HG03045 (cell line): ENCODE results near the gene KAT6B.
A peak's percentile ranks its signal among the peaks of the same experiment; 100 is the strongest.
"Not testable (repeated sequence)": the region's sequence is repeated elsewhere in the genome, so short reads cannot be mapped to it uniquely, and the experiment has no call there.

ENCODE experiments used
- ATAC-seq: cut with Tn5 transposase; IDR thresholded peaks from one replicate; pipeline ENCODE4 v1.9.1; 2021; ENCODE audit warnings: mild to moderate bottlenecking, moderate library complexity; ENCODE audit not compliant: unreplicated experiment

Gene KAT6B

DNA sequence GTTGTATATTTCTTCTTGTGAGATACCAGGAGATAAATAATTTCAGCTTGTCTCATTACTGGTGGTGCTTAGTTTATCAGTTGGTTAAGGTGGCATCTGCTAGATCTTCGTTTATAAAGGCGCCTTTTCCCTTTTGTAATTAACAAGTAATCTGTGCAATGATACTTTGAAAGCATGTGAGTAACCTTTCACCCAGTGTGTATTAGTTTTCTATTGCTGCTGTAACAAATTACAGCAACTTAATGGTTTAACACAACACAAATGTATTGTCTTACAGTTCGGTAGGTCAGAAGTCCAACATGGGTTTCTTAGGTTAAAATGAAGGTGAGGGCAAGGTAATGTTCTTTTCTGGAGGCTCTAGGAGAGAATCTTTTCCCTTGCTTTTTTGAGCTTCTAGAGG lies 30.5 kb downstream of the KAT6B start:
- ATAC-seq, result no peak

DNA sequence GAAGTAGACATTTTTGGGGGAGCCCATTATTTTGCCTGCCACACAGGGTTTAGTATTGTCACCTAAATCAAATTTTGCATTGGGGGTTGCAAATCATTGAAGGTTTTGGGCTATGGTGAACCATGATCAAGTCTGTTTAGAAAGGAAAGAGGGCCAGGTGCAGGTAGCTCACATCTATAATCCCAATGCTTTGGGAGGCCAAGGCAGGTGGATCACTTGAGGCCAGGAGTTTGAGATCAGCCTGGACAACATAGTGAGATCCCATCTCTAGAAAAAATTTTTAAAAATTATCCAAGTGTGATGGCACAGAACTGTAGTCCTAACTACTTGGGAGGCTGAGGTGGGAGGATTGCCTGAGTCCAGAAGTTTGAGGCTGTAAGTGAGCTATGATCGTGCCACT lies 31.2 kb downstream of the KAT6B start:
- no peak for ATAC-seq

DNA sequence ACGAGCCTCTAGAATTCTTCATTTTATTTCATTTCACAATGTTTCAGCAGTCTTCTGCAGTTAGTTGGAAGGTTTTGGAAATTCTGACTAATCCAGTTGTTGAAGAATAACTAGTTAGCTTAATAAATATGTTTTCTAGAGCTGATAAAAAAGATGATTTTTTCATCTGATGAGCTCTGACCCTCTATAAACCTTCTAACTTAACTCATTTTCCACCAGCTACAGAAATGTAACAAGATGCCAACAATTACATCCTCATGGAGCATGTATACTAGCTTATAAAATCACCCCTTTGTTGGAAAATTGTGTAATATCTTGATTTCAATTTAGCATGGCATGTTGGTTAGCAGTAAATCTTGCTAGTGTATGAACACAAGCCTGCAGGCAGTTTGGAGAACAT lies 33.1 kb downstream of the KAT6B start:
- no peak for ATAC-seq

DNA sequence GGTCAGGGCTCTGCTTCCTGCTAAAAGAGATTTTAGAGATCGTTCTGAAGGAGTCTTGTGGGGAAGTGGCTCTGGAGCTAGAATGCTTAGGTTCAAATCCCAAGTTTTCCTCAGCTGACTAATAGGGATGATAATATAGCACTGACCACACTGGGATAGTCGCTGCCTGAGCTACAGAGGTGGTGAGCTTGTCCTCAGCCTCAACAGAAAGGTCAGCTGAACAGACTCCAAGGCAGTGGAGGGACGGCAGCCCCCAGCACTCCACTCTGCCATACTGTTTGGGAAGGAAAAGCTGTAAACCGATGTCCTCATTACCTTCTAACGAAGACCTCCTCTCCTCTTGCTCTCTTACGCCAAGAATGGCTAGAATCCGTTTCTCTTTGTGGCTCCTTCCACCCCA lies 36.2 kb downstream of the KAT6B start:
- no peak for ATAC-seq

DNA sequence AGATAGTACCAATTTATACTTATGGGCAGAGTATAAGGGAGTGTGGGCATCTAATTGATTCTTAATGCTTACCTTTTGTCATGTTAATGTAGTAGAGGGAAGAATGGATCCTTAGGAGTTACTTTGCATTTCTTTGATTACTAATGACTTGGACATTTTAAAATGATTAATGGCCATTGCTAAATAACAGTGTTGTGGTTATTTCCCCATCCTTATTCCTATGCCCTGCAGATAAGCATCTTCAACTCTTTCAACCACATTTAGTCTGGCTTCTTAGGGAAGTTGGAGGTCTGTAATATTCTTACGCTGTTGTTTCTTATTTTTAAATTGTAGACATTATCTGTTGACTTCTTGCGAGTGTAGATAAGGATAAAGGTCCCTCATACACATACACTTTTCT lies 37.2 kb downstream of the KAT6B start:
- no peak for ATAC-seq

DNA sequence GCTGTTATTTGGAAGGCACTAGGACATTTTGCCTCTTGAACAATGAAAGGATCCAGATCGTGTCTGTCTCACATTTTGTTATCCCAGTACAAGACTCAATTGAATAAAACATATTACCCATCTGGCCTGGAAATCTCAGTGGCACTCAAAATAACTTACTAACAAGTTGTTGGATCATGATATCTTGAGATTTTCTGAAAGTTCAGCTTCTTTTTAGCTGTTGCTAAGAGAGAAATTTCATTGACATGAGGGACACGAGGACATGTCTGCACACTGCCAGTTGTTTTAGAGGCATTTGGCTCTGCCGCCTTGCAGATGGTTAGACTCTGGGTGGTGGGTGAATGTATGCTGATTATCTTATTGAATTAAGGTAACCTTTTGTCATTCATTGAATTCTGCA lies 41.0 kb downstream of the KAT6B start:
- no peak for ATAC-seq

DNA sequence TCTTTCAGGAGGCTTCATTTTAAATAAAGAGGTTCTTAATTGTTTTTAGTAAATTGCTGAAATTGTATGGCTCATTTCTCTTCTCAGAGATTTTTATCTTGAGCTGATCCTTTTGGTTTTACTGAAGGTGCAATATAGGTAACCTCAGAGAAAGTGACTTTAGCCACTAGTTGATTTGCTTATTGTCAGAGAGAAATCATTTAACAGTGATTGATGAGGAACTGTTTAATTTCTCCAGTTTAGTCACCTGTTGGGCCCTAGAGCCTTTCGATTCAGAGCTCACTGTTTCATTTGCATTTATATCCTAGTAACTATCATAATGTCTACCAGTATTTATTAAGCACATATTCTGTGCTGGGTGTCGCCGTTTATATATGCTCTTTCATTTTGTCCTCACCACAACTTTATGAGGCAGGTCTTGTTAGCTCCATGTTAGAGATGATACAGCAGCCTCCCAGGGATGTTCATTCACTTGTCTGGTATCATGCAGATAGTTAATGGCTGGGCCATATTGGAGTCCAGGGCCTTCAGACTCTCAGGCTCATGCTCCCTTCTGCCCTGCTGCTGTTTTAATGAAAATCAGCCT lies 42.1 kb downstream of the KAT6B start:
- ATAC-seq, result no peak

DNA sequence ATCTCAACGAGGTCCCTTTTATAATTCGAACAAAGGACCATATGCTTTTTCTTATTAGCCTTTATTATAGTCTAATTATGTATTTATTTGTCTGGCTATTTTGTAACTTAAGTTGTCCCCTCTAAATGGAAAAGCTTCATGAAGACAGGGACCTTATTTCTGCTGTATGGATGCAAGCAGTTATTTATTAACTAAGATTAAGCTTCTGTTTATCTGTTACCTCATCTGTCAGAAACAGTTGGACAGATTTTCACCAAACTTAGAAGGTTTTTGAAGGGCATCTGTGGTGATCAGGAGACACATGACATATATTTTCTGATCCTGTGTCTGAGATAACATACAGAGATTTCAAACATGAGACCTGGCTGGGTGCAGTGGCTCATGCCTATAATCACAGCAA lies 43.2 kb downstream of the KAT6B start:
- ATAC-seq, result no peak

DNA sequence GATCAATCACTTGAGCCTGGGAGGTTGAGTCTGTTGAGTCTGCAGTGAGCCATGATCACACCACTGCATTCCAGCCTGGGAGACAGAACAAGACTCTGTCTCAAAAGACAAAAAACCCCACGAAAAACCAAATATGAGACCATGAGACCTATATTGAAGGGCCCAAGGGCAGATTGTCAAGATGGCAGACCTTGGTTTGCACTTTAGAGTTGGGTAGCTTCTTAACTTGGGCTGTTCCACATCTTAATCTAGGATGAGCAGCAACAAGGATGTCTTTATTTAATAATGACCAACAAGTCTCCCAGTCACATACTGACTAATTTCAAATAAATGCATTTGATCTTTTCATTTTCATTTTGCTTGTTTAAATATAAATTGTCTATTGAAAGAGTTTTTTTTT lies 43.8 kb downstream of the KAT6B start:
- ATAC-seq, result no peak

DNA sequence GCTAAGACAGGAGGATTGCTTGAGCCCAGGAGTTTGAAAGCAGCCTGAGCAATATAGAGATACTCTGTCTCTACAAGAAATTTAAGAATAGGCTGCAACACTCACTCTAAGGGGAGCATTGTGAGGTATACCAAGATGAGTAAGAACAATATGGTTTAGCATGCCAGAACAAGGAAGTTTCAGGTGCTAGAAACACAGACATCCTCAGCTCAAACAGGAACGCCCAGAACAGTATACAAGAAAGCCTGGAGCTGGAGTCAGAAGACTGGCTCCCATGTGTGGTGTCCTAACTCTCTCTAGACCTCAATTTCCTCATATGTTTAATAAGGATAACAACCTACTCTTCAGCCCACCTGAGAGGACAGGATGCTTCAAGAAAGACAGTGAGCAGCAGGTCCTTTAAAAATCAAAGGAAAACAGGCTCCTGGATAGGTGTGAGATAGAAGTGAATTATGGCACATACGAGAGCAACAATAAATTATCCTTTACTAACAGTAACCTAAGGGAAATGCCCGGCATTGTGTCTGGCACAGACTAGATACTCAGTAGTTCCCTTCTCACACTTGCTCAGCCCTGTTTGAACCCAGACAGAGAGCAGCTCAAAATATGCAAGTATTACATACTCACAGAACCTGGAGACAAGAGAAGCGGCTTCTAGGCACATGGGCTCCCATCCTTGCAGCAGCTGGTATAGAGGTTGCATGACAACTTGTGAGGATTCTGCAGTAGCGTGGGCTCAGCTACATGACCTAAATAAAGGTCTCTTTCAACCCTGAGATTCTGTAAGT lies 45.4 kb downstream of the KAT6B start:
- ATAC-seq, result peak; percentile 80

DNA sequence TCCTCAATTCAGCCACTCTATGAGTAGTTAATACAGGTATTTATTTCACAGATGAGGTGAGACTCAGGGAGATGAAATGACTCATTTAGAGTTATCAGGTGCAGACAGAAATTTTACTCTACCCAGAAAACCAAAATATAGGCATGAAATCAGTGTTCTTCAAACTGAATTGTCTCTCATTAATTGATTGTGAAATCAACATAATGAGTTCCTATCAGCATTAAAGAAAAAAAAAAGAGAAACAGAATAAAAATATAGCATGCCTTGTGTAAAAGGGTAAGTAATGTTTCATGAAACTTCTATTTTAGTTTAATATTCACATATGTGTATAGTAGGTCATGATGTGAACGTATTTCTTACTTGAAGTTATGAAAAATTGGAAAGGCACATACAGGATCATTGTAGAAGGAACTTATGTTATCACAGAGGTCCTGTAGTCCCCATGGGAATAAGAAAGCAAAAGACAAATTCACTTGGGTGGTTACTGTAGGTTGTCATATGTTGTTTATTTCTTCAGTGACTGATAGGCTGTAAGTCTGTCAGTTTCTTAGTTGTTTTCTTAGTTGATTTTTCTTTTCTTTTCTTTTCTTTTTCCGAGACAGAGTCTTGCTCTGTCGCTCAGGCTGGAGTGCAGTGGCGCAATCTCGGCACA lies 47.5 kb downstream of the KAT6B start:
- no peak for ATAC-seq

DNA sequence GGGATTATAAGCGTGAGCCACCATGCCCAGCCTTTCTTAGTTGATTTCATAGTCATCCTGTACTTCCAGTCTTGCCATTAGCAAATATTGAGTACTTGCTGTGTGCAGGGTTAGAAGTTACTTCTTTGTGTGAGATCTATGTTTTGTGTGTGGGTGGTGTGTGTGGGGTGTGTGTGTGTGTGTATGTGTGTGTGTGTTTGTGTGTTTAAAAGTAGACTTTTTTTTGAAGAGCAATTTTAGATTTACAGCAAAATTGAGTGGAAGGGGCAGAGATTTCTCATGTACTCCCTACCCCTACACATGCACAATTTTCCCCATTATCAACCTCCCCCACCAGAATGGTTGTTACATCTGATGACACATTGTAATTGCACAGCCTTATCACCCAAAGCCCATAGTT lies 48.2 kb downstream of the KAT6B start:
- no peak for ATAC-seq

DNA sequence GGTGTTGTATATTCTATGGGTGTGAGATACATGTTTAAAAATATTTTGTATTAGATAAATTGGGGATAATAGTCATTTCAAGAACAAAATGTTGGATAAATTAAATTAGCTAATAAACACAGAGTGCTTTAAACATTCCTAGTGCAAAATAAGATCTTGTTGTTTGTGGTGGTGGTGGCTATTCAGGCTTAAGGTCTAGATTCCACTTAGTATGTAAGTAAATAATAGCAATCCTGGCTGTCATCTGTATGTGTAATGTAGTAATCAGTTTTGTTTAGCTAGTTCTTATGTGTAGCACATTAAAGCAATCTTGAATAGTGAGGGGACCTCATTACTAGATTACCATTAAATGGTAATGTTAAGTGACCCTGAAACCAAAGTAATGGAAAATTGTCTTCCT lies 48.7 kb downstream of the KAT6B start:
- ATAC-seq, result no peak

DNA sequence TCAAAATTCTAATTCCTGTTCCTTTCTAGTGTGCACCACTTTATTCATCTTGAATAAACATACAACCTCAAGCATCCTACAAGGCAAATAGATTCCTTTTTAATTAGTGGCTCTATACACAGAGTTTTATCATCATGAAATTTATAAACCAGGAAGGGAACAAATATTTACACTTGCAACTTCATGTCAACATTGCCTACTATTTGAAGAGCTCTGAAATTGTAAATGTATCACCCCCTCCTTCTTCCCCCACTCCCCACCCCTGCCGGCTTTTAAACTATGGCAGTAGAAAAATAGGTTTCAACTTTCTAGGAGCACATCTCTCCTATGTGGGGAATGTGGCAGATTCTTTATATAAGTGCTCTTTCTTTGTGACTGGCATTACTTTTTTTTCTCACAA lies 49.6 kb downstream of the KAT6B start:
- ATAC-seq, result no peak

DNA sequence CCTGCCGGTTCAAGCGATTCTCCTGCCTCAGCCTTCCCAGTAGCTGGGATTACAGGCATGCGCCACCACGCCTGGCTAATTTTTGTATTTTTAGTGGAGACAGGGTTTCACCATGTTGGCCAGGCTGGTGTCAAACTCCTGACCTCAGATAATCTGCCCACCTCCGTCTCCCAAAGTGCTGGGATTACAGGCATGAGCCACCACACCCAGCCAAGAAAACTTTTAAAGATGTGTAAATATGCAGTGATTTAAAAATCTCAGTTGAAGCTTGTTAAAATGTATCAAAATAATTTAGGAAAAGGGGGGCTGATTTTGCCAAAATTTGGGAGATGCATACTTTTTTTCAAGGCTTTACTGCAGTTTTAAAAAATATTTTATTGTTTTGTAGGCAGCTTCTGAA lies 50.7 kb downstream of the KAT6B start:
- not testable (repeated sequence) for ATAC-seq

DNA sequence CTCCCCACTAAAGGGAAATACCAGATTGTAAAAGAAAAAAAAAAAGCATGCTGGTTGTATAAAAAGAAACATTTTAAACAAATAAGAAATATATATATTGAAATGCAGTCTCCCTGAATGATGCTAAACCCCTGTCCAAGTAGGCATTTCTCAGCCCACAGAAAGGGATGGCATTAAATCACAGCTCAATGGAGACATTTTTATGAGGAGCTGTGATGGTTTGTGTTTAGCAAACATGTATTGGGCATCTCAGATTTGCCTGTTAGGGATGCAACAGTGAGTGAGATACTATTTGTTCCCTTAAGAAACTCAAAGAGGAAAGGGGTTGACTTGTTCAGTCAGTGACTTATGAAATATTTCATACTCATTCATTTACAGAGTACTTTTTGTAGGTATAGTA lies 51.5 kb downstream of the KAT6B start:
- no peak for ATAC-seq

DNA sequence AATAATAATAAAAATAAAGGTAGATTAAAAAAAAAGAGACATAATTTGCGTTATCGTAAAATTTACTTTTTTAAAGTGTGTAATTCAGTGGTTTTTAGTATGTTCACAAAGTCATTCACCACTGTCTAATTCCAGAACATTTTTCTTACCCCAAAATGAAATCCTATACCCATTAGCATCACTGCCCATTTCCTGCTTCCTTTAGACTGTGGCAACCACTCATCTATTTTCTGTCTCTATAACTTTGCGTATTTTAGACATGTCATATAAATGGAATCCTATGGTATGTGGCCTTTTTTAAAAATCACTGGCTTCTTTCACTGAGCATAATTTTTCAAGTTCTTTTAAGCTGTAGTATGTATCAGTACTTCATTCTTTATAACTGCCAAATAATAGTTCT lies 53.6 kb downstream of the KAT6B start:
- ATAC-seq, result no peak

DNA sequence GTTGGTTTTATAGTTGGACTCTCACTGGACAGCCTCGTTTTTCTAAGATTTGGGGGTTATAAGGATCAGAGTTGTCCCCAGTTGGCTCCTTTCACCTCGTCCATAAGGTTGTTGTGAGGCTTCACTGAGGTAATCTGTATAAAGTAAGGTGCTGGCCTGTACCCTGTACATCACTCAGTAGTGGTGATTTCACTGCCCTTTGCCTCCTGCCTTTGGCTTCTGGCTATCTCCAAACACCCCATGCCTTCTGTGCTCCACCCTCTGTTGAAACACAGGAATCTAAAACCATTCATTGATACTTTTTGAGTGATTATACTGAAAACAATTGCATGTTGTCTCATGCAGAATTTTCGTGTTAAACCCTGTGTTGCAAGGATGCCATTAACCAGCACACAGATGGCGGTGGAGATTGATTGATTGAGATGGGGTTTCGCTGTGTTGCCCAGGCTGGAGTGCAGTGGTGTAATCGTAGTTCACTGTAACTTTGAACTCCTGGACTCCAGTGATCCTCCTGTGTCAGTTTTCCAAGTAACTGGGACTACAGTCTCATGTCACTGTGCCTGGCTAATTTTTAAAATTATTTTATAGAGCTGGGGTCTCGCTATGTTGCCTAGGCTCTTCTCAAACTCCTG lies 55.0 kb downstream of the KAT6B start:
- ATAC-seq, result no peak

DNA sequence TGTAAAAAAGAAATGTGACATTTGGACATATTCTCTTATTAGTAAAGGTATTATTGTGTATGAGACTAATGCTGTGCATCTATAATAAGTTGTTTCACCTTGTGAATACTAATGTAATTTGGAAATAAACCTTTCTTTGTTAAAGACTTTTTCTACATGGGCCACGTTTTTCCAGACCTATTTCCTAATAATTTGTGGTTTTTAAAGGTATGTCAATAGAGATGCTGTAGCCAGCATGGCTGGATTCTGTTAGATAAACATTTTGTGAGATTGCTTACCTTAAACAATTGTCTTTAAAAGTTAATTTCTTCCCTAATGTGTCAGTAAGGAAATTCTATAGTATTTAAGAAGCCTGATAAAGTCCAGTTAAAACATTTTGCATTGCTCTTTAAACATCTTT lies 56.0 kb downstream of the KAT6B start:
- no peak for ATAC-seq

DNA sequence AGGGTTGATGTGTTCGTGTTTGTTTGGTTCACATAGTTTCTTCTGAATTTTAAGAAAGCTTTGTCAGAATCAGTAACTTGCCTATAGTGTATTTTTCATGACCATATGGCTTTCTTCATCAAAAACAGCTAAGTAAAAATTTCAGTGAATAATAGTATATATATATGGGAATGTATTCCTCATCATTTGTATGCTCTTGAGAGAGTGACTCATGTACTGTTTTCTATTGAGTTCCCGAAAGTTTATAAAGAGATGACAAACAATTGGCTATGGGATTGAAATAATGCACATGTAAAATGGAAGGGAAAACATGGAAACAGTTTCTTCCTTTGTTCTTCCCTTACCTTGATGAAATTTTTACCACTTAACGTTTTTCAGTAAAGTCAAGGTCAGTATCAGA lies 56.4 kb downstream of the KAT6B start:
- ATAC-seq, result no peak

DNA sequence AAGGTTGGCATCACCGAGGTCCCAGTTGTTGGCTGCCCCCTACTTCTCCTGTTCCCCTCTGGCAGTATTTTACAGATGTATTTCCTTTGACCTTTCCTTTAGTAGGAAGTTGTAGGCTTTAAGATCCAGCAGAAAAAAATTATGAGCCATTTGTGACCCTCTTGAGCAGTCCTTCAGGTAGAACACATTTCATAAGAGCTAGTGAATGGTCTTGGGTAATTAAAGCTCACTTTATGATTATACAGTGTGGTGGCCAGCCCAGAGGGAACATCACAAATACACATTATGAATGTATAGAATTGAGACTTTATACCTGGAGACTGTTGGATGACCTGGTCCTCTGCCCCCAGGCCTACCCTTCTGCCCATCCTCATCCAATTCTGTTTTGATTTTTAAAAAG lies 57.0 kb downstream of the KAT6B start:
- no peak for ATAC-seq
